GM18498 (cell line): ENCODE data around the gene GGA1.
A peak's percentile ranks its signal among the peaks of the same experiment; 100 is the strongest.
"Not testable (repeated sequence)": the region's sequence is repeated elsewhere in the genome, so short reads cannot be mapped to it uniquely, and the experiment has no call there.

Source experiments
- ATAC-seq: cut with Tn5 transposase; IDR thresholded peaks from one replicate; pipeline ENCODE4 v1.9.1; 2021; ENCODE audit warnings: mild to moderate bottlenecking, moderate library complexity; ENCODE audit not compliant: unreplicated experiment

GGA1 gene

GRCh38 chr22:37641561-37641949 lies 32.9 kb downstream of the GGA1 start:
- ATAC-seq: no peak

GRCh38 chr22:37643225-37643847 lies 34.7 kb downstream of the GGA1 start:
- no peak for ATAC-seq

GRCh38 chr22:37647317-37647716 lies 38.7 kb downstream of the GGA1 start:
- no peak for ATAC-seq

- no peak for ATAC-seq
Observed at GRCh38 chr22:37647928-37648327, 39.3 kb downstream of the GGA1 start.

- ATAC-seq: no peak
Observed at GRCh38 chr22:37650463-37651136, 42.0 kb downstream of the GGA1 start.

- ATAC-seq: no peak
Observed at GRCh38 chr22:37654563-37655251, 46.1 kb downstream of the GGA1 start.

GRCh38 chr22:37655252-37655563 lies 46.6 kb downstream of the GGA1 start:
- ATAC-seq: no peak

GRCh38 chr22:37656583-37656982 lies 47.9 kb downstream of the GGA1 start:
- not testable (repeated sequence) for ATAC-seq

GRCh38 chr22:37657590-37658132 lies 49.0 kb downstream of the GGA1 start:
- ATAC-seq: no peak

GRCh38 chr22:37658133-37659065 lies 49.8 kb downstream of the GGA1 start, which contains the start of gene PDXP:
TSS of gene PDXP (plus strand) at chr22:37658723. CDS start at chr22:37658783, 60 bp downstream.
- ATAC-seq: peak; percentile 82

- ATAC-seq: peak; percentile 18
Observed at GRCh38 chr22:37659066-37659896, 50.6 kb downstream of the GGA1 start.

GRCh38 chr22:37659897-37660708 lies 51.5 kb downstream of the GGA1 start:
- ATAC-seq: no peak

- ATAC-seq: no peak
Observed at GRCh38 chr22:37660709-37661045, 52.0 kb downstream of the GGA1 start.

- no peak for ATAC-seq
Observed at GRCh38 chr22:37661160-37661924, 52.7 kb downstream of the GGA1 start.

- no peak for ATAC-seq
Observed at GRCh38 chr22:37662039-37662438, 53.4 kb downstream of the GGA1 start.

GRCh38 chr22:37663521-37664140 lies 55.0 kb downstream of the GGA1 start:
- no peak for ATAC-seq

- ATAC-seq: no peak
Observed at GRCh38 chr22:37664249-37665101, 55.8 kb downstream of the GGA1 start.
